ENCODE measurements around the gene SLC2A4RG.
A peak's percentile ranks its signal among the peaks of the same experiment; 100 is the strongest.
"Not testable (repeated sequence)": the region's sequence is repeated elsewhere in the genome, so short reads cannot be mapped to it uniquely, and the experiment has no call there.

SLC2A4RG gene

GRCh38 chr20:63714858-63715257 is 24.7 kb upstream of the SLC2A4RG start:
- DNase-seq: no peak

- DNase-seq: no peak
Observed at GRCh38 chr20:63718996-63719395, 20.6 kb upstream of the SLC2A4RG start.

- DNase-seq: not testable (repeated sequence)
Observed at GRCh38 chr20:63722967-63723622, 16.5 kb upstream of the SLC2A4RG start.

- DNase-seq: not testable (repeated sequence)
Observed at GRCh38 chr20:63730189-63730733, 9.3 kb upstream of the SLC2A4RG start.

GRCh38 chr20:63731410-63731809 is 8.2 kb upstream of the SLC2A4RG start:
- no peak for DNase-seq

- DNase-seq: no peak
Observed at GRCh38 chr20:63732118-63733095, 7.2 kb upstream of the SLC2A4RG start.

GRCh38 chr20:63733117-63733516 is 6.5 kb upstream of the SLC2A4RG start:
- DNase-seq: no peak

- no peak for DNase-seq
Observed at GRCh38 chr20:63733579-63734081, 5.9 kb upstream of the SLC2A4RG start.

GRCh38 chr20:63734111-63734945 is 5.2 kb upstream of the SLC2A4RG start:
- no peak for DNase-seq

- DNase-seq: no peak
Observed at GRCh38 chr20:63734946-63735858, 4.4 kb upstream of the SLC2A4RG start.

GRCh38 chr20:63735859-63736718 is 3.5 kb upstream of the SLC2A4RG start, which contains the start of gene LIME1:
Gene LIME1 (plus strand): TSS chr20:63736664. CDS start chr20:63737550, 886 bp downstream.
- no peak for DNase-seq

- DNase-seq: no peak
Observed at GRCh38 chr20:63736893-63737694, 2.5 kb upstream of the SLC2A4RG start.

- DNase-seq: no peak
Observed at GRCh38 chr20:63737695-63737944, 2.0 kb upstream of the SLC2A4RG start.

GRCh38 chr20:63737945-63738686 is 1.5 kb upstream of the SLC2A4RG start:
- DNase-seq: no peak

GRCh38 chr20:63738687-63739129 is 868 bp upstream of the SLC2A4RG start:
- no peak for DNase-seq

- peak; percentile 33 for DNase-seq
Observed at GRCh38 chr20:63740070-63740626, 572 bp downstream of the SLC2A4RG start.

GRCh38 chr20:63740627-63741353 is 1.2 kb downstream of the SLC2A4RG start:
- peak; percentile 50 for DNase-seq

GRCh38 chr20:63741354-63741675 is 1.7 kb downstream of the SLC2A4RG start:
- no peak for DNase-seq

All from NCI-H2227 treated with DMSO at 0.1 percent for 48 hours (cell line).